GM21737 (cell line): Measurements from ENCODE around the gene LDLRAD2.

Source experiments
- ATAC-seq: cut with Tn5 transposase; IDR thresholded peaks from one replicate; pipeline ENCODE4 v1.9.1; 2021; ENCODE audit warnings: mild to moderate bottlenecking, moderate library complexity; ENCODE audit not compliant: unreplicated experiment

Gene LDLRAD2

GRCh38 chr1:21840981-21841380, 28.9 kb downstream of the LDLRAD2 start:
- no peak for ATAC-seq

GRCh38 chr1:21841852-21842466, 29.9 kb downstream of the LDLRAD2 start:
- ATAC-seq: no peak

GRCh38 chr1:21842606-21843162, 30.6 kb downstream of the LDLRAD2 start:
- ATAC-seq: no peak

GRCh38 chr1:21843208-21843607, 31.1 kb downstream of the LDLRAD2 start:
- no peak for ATAC-seq

- no peak for ATAC-seq
These were observed 31.9 kb downstream of the LDLRAD2 start for GRCh38 chr1:21843996-21844395.

GRCh38 chr1:21845646-21846641, 33.9 kb downstream of the LDLRAD2 start:
- no peak for ATAC-seq

- no peak for ATAC-seq
These were observed 35.4 kb downstream of the LDLRAD2 start for GRCh38 chr1:21847223-21848205.

- no peak for ATAC-seq
These were observed 36.6 kb downstream of the LDLRAD2 start for GRCh38 chr1:21848524-21849174.

- ATAC-seq: no peak
These were observed 38.0 kb downstream of the LDLRAD2 start for GRCh38 chr1:21849909-21850576.

- no peak for ATAC-seq
These were observed 39.6 kb downstream of the LDLRAD2 start for GRCh38 chr1:21851430-21852250.

GRCh38 chr1:21852282-21853130, 40.4 kb downstream of the LDLRAD2 start:
- ATAC-seq: peak; percentile 52

- no peak for ATAC-seq
These were observed 41.0 kb downstream of the LDLRAD2 start for GRCh38 chr1:21853131-21853427.

- ATAC-seq: no peak
These were observed 42.2 kb downstream of the LDLRAD2 start for GRCh38 chr1:21854090-21854750.

- ATAC-seq: no peak
These were observed 42.7 kb downstream of the LDLRAD2 start for GRCh38 chr1:21854751-21855131.

GRCh38 chr1:21855257-21856096, 43.4 kb downstream of the LDLRAD2 start:
- ATAC-seq: no peak

- no peak for ATAC-seq
These were observed 45.2 kb downstream of the LDLRAD2 start for GRCh38 chr1:21857142-21857839.
